Smooth muscle cell (in vitro differentiated cells): Measurements from ENCODE around the gene GOLGA7B. TPM values are rescaled to one million over a fixed set of nuclear protein-coding genes. Genes with fewer than 3 reads are reported as not detected.

Experiments used
- DNase-seq: peaks from one replicate; lab custom pipeline; 2025; ENCODE audit not compliant: unreplicated experiment; lab: John Stamatoyannopoulos, UW
- H2AFZ ChIP-seq: fragments of 200-600 bp; sonication (generic); 2 replicates; pipeline ENCODE4 v1.6.0; 2016; ENCODE audit warnings: antibody characterized with exemption, low read depth, mild to moderate bottlenecking
- H3F3A ChIP-seq: fragments of 200-600 bp; sonication (generic); 2 replicates; pipeline ENCODE4 v1.6.0; 2017; ENCODE audit warnings: antibody characterized with exemption, low read depth
- H3K27ac ChIP-seq: fragments of 200-600 bp; sonication (generic); 2 replicates; pipeline ENCODE4 v1.5.1; 2016; ENCODE audit warnings: low read depth, mild to moderate bottlenecking
- H3K27me3 ChIP-seq: fragments of 200-600 bp; sonication (generic); 2 replicates; pipeline ENCODE4 v1.6.1; 2016; ENCODE audit warnings: low read depth, mild to moderate bottlenecking
- H3K36me3 ChIP-seq: fragments of 200-600 bp; sonication (generic); 2 replicates; pipeline ENCODE4 v1.5.1; 2016; ENCODE audit warnings: low read depth
- H3K4me1 ChIP-seq: fragments of 200-600 bp; sonication (generic); 2 replicates; pipeline ENCODE4 v1.5.1; 2016; ENCODE audit warnings: low read depth
- H3K4me2 ChIP-seq: fragments of 200-600 bp; sonication (generic); 2 replicates; pipeline ENCODE4 v1.6.0; 2016; ENCODE audit warnings: mild to moderate bottlenecking
- H3K4me3 ChIP-seq: fragments of 200-600 bp; sonication (generic); 2 replicates; pipeline ENCODE4 v1.5.1; 2016; ENCODE audit warnings: mild to moderate bottlenecking
- H3K79me2 ChIP-seq: fragments of 200-600 bp; sonication (generic); 2 replicates; pipeline ENCODE4 v1.6.0; 2016; ENCODE audit warnings: low read depth, mild to moderate bottlenecking
- H3K9ac ChIP-seq: fragments of 200-600 bp; sonication (generic); 2 replicates; pipeline ENCODE4 v1.6.0; 2016; ENCODE audit warnings: low read depth
- H3K9me3 ChIP-seq: fragments of 200-600 bp; sonication (generic); replicated peaks from 2 replicates; pipeline ENCODE4 v1.5.1; 2016; ENCODE audit warnings: low read depth
- H4K20me1 ChIP-seq: fragments of 200-600 bp; sonication (generic); 2 replicates; pipeline ENCODE4 v1.6.0; 2016; ENCODE audit warnings: low read depth
- WGBS: methylation state at CpG from one replicate; pipeline ENCODE4 v1.1.7; 2016; ENCODE audit warnings: low lambda C conversion rate; 5-methylcytosine and 5-hydroxymethylcytosine counted together
- polyA plus RNA-seq: library from polyadenylated mRNA; unstranded; fragments of >200 nt; fragmentation: Nextera tagmentation; extraction: Ambion mirVana; gene quantifications from 2 replicates; pipeline ENCODE4 v1.2.1, GENCODE V29; 2016
- total RNA-seq: library from RNA; depleted of rRNA; stranded (reverse); fragments of >200 nt; gene quantifications from 2 replicates; pipeline ENCODE4 v1.2.3, GENCODE V29; 2014
- TF ChIP-seq, protein P1 (sequence below): fragments of 200-600 bp; sonication (generic); IDR thresholded peaks from 2 replicates; pipeline ENCODE4 v1.5.1; 2017; ENCODE audit warnings: borderline replicate concordance, mild to moderate bottlenecking, antibody characterized with exemption; ENCODE audit not compliant: insufficient read depth, poor library complexity, severe bottlenecking

The GOLGA7B gene
- total and polyA plus RNA-seq, 2 experiments from 2014 or later = not detected

GRCh38 chr10:97868134-97868685 is 18.6 kb downstream of the GOLGA7B start:
- Histone ChIP-seq H3K9me3 (no peaks in the 10 kb centered on the region), H3K4me2 (no peak overlapping the region), H3K79me2 (no peaks in the 10 kb centered on the region), H4K20me1 (no peaks in the 10 kb centered on the region), H3K36me3 (no peaks in the 10 kb centered on the region), H3F3A (no peaks in the 10 kb centered on the region), H3K27me3 (peaks cover 38% of the 10 kb centered on the region), H3K27ac (no peak overlapping the region), H3K4me3 (no peak overlapping the region), H3K4me1 (no peaks in the 10 kb centered on the region), H3K9ac (no peak overlapping the region), H2AFZ (no peak overlapping the region)
- WGBS = 84% methylated on average over 4 of the region's 4 CpGs
- TF ChIP-seq, protein P1, sequence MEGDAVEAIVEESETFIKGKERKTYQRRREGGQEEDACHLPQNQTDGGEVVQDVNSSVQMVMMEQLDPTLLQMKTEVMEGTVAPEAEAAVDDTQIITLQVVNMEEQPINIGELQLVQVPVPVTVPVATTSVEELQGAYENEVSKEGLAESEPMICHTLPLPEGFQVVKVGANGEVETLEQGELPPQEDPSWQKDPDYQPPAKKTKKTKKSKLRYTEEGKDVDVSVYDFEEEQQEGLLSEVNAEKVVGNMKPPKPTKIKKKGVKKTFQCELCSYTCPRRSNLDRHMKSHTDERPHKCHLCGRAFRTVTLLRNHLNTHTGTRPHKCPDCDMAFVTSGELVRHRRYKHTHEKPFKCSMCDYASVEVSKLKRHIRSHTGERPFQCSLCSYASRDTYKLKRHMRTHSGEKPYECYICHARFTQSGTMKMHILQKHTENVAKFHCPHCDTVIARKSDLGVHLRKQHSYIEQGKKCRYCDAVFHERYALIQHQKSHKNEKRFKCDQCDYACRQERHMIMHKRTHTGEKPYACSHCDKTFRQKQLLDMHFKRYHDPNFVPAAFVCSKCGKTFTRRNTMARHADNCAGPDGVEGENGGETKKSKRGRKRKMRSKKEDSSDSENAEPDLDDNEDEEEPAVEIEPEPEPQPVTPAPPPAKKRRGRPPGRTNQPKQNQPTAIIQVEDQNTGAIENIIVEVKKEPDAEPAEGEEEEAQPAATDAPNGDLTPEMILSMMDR = no peak
- no peak for DNase-seq

DNA sequence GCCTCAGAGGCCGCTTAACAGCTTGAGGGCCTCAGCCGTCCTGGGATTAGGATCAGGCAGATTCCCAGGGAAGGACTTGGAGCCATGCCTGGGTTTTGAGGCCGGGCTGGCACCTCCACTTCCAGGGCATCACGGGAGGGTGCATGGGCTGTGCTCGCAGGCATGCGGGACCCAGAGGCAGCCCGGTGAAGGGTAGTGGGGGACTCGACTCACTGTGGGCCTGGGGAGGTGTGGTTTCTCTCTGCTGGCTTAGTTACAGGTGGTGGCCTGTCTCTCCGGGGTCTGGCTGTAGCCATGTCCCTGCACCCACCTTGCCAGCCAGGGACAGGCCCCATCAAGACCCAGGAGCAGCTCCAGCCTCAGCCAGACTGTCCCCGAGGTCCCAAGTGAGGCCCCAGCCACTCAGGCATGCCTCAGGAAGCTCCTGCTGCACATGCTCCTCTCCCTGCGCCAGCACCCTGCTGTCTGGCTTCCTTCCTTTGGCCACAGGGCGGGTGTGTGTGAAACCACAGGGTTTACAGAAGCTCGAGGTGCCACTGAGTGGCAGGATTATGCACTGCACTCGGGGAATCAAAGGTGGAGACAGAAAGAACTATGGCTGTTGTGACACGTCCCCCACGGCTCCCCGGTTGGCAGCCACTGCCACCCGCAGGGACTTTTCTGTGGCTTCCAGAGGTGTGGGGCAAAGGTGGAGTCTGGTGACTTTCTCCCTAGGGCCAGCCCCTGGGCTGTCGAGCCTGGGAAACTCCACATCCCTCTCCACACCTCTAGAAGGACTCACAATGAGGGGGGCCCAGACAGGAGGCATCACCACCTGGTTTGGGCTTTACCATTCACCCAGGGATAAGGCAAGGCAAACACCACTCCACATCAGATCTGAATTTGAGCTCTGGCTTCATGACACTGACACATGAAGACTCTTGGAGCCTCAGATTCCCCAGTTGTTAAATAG is 19.7 kb downstream of the GOLGA7B start:
- H3K4me3 ChIP-seq = no peak overlapping the region
- no peak overlapping the region for H2AFZ ChIP-seq
- no peak overlapping the region for H3K4me2 ChIP-seq
- no peaks in the 10 kb centered on the region for H4K20me1 ChIP-seq
- no peaks in the 10 kb centered on the region for H3K36me3 ChIP-seq
- H3K4me1 ChIP-seq = no peaks in the 10 kb centered on the region
- peaks cover 42% of the 10 kb centered on the region for H3K27me3 ChIP-seq
- no peaks in the 10 kb centered on the region for H3K79me2 ChIP-seq
- no peaks in the 10 kb centered on the region for H3F3A ChIP-seq
- H3K9ac ChIP-seq = no peak overlapping the region
- WGBS = 37% methylated on average over 19 of the region's 19 CpGs
- TF ChIP-seq, protein P1 = peak; percentile 51
- peak; percentile 21 for DNase-seq
- no peaks in the 10 kb centered on the region for H3K9me3 ChIP-seq
- H3K27ac ChIP-seq = no peak overlapping the region

- TF ChIP-seq, protein P1 = no peak
- no peaks in the 10 kb centered on the region for H3K9me3 ChIP-seq
- no peak for DNase-seq
- WGBS = 84% methylated on average over 8 of the region's 8 CpGs
- no peak overlapping the region for H3K9ac ChIP-seq
- no peaks in the 10 kb centered on the region for H4K20me1 ChIP-seq
- peaks cover 43% of the 10 kb centered on the region for H3K27me3 ChIP-seq
- H3K36me3 ChIP-seq = no peaks in the 10 kb centered on the region
- no peak overlapping the region for H3K4me3 ChIP-seq
- H3F3A ChIP-seq = no peaks in the 10 kb centered on the region
- no peak overlapping the region for H2AFZ ChIP-seq
- H3K4me2 ChIP-seq = no peak overlapping the region
- no peaks in the 10 kb centered on the region for H3K79me2 ChIP-seq
- no peak overlapping the region for H3K27ac ChIP-seq
- no peaks in the 10 kb centered on the region for H3K4me1 ChIP-seq
These were observed 21.3 kb downstream of the GOLGA7B start for GRCh38 chr10:97870990-97871389.
